22Rv1 (cell line): ENCODE data around the gene ANGPTL4.

Experiments used
- H3K27ac ChIP-seq: fragments of 450-650 bp; 2 replicates; pipeline ENCODE4 v1.5.1; 2017
- CTCF ChIP-seq: fragments of 450-650 bp; IDR thresholded peaks from 2 replicates; pipeline ENCODE4 v1.5.1; 2017; ENCODE audit warnings: mild to moderate bottlenecking
- ZFX ChIP-seq: fragments of 450-650 bp; IDR thresholded peaks from 2 replicates; pipeline ENCODE4 v1.6.1; 2017; ENCODE audit warnings: antibody characterized with exemption, borderline replicate concordance

ANGPTL4 gene

GRCh38 chr19:8412783-8413628, 49.1 kb downstream of the ANGPTL4 start, which contains the start of gene MARCHF2:
TSS of gene MARCHF2 (plus strand) at chr19:8413305. CDS start at chr19:8421841, 8,536 bp downstream.
- TF ChIP-seq ZFX (no peak), CTCF (peak; percentile 93)
- H3K27ac ChIP-seq: peak within 1 kb of the TSS; percentile 52

GRCh38 chr19:8413629-8413995, 49.7 kb downstream of the ANGPTL4 start:
- TF ChIP-seq CTCF: no peak
- TF ChIP-seq ZFX: no peak
- H3K27ac ChIP-seq: peak overlapping the region; percentile 52

GRCh38 chr19:8416796-8417195, 52.8 kb downstream of the ANGPTL4 start:
- TF ChIP-seq CTCF: no peak
- no peak for TF ChIP-seq ZFX
- H3K27ac ChIP-seq: no peak overlapping the region

- H3K27ac ChIP-seq: no peak overlapping the region
- no peak for TF ChIP-seq CTCF
- no peak for TF ChIP-seq ZFX
Observed at GRCh38 chr19:8421484-8422461, 57.8 kb downstream of the ANGPTL4 start.

- TF ChIP-seq ZFX (no peak), CTCF (no peak)
- no peak overlapping the region for H3K27ac ChIP-seq
Observed at GRCh38 chr19:8423817-8424223, 59.9 kb downstream of the ANGPTL4 start.
